NB4 (cell line): Measurements from ENCODE around the gene KLHL21.
"Not testable (repeated sequence)": the region's sequence is repeated elsewhere in the genome, so short reads cannot be mapped to it uniquely, and the experiment has no call there.

Experiments used
- CTCF ChIP-seq: IDR thresholded peaks from one replicate; pipeline ENCODE4 v1.5.1; 2012; ENCODE audit warnings: low read depth, low read length
- MYC ChIP-seq: IDR thresholded peaks from 2 replicates; pipeline ENCODE4 v1.6.1; 2011; ENCODE audit warnings: low read depth, low read length
- POLR2A ChIP-seq: IDR thresholded peaks from 2 replicates; pipeline ENCODE4 v1.6.1; 2011; ENCODE audit warnings: mild to moderate bottlenecking; ENCODE audit not compliant: insufficient read length; ENCODE audit errors: extremely low read depth

DNA sequence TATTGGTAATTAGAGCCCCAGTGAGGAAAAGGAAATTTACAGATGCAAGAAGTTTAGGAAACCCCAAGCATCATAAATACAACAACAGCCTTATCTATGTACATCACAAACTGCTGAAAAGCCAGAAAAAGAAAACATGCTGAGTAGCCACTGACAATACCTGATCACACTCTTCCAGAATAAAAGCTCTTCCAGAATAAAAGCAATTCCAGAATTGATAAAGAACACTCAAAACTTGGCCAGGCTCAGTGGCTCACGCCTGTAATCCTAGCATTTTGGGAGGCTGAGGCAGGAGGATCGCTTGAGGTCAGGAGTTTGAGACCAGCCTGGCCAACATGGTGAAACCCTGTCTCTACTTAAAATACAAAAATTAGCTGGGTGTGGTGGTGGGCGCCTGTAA, 38.2 kb upstream of the KLHL21 start:
- TF ChIP-seq CTCF, POLR2A, MYC: not testable (repeated sequence)
